Coronary artery (tissue), 2 donors: ENCODE data around the gene TCF7.

Source experiments
- DNase-seq: peaks from one replicate; pipeline ENCODE4 v3.0.0-alpha.2; 2017; ENCODE audit warnings: low spot score
- H3K27ac ChIP-seq, 2 donors: fragments of 200-600 bp; sonication (generic); one replicate each; pipeline ENCODE4 v1.5.1; 2016 to 2019
- H3K4me3 ChIP-seq: fragments of 200-600 bp; sonication (generic); 2 replicates; pipeline ENCODE4 v1.5.1; 2016; ENCODE audit warnings: mild to moderate bottlenecking, moderate library complexity
- CTCF ChIP-seq: fragments of 200-600 bp; sonication (generic); IDR thresholded peaks from one replicate; pipeline ENCODE4 v1.5.1; 2019; ENCODE audit warnings: antibody characterized with exemption

TCF7 gene

GRCh38 chr5:134189031-134189430 lies 74.5 kb downstream of the TCF7 start:
- DNase-seq: no peak
- no peak for TF ChIP-seq CTCF
- no peak overlapping the region for H3K4me3 ChIP-seq
- no peak overlapping the region for H3K27ac ChIP-seq

- Histone ChIP-seq H3K4me3 (no peak overlapping the region), H3K27ac (no peak overlapping the region)
- no peak for DNase-seq
- TF ChIP-seq CTCF: no peak
Measured at GRCh38 chr5:134195666-134196065, 81.2 kb downstream of the TCF7 start.
